Astrocyte (in vitro differentiated cells and primary cell): ENCODE data around the gene ERG.

Experiments
- EZH2 ChIP-seq: IDR thresholded peaks from 2 replicates; pipeline ENCODE4 v1.6.1; 2012; ENCODE audit warnings: mild to moderate bottlenecking, low read length, inconsistent platforms; ENCODE audit not compliant: insufficient read depth
- TF ChIP-seq, protein P1 (sequence below): IDR thresholded peaks from 2 replicates; pipeline ENCODE4 v1.5.1; 2011; ENCODE audit warnings: low read depth, mild to moderate bottlenecking, inconsistent platforms, low read length, moderate library complexity; ENCODE audit not compliant: insufficient read depth

DNA sequence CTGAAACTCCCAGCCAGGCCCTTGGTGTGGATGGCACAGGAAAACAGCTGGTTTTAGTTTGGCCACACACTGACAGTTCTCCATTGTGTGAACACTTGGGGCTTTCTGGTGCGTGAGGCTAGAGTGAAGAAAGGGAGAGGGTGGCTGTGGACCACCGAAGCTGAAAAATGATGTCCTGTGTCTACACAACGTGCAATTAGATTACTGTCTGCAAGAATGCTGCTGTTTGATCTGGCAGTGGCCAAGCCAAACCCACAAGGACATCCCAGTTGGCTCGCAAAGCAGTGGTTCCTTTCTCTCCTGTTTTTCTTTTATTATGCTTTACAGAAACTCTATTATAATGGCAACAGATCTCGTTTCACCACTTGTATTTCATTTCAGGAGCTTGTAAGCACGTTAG is 58.9 kb downstream of the ERG start:
- TF ChIP-seq, protein P1, sequence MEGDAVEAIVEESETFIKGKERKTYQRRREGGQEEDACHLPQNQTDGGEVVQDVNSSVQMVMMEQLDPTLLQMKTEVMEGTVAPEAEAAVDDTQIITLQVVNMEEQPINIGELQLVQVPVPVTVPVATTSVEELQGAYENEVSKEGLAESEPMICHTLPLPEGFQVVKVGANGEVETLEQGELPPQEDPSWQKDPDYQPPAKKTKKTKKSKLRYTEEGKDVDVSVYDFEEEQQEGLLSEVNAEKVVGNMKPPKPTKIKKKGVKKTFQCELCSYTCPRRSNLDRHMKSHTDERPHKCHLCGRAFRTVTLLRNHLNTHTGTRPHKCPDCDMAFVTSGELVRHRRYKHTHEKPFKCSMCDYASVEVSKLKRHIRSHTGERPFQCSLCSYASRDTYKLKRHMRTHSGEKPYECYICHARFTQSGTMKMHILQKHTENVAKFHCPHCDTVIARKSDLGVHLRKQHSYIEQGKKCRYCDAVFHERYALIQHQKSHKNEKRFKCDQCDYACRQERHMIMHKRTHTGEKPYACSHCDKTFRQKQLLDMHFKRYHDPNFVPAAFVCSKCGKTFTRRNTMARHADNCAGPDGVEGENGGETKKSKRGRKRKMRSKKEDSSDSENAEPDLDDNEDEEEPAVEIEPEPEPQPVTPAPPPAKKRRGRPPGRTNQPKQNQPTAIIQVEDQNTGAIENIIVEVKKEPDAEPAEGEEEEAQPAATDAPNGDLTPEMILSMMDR = no peak
- no peak for TF ChIP-seq EZH2
